ENCODE results near the gene PHB1.

PHB1 gene

DNA sequence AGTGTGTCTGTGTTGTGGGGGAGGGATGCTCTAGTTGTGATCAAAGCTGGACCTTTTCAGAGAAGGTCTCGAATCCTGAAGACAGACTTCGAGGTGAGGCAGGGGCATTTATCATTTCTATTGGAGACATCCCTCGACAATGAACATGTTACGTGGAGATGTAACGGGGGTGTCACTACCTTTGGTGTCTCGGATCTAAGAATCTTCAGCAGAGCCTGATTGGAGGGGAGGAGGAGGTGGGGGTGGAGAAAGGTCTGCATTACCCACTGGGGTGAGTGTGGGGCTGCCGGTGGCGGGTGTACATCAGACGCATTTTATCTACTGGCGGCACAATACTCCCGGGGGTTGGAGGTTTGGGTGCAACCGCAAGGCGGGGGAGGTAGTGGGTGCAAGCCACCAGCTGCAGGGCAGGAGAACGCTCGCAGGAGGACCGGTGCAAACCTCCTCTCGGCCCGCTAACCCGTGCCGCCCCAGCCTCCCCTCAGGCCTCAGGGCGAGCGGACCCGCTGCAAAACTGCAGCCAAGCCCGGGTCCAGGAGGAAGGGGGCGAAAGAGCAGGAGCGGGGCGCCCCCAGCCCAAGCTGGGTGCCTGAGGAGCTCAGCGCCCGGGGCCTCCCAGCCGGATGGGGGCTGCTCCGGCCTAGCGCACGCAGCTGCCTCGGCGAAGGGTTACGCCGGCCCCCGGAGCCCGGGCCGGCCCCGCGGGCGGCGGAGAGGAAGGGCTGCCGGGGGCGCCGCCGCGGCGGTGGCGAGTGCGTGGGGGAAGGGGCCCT, 53.4 kb downstream of the PHB1 start:
- Histone ChIP-seq H3K27ac (ENCODE audit: low read depth, low read length) (peak overlapping the region; percentile 81), H3K9me3 (ENCODE audit: control insufficient read depth in 5 of 5, low read length in 5 of 5) (no peaks in the 10 kb centered on the region), H3K4me3 (ENCODE audit: low read depth in 1 of 5, low read length in 5 of 5) (peak overlapping the region; percentile 72 to 91 (median 86)), H3K4me1 (ENCODE audit: control insufficient read depth in 5 of 5, insufficient read depth in 5 of 5, low read length in 5 of 5) (peaks cover 9 to 37% (median 27%) of the 10 kb centered on the region in 5 donors), H3K9ac (ENCODE audit: low read length in 5 of 5) (peak overlapping the region; percentile 66 to 90 (median 76)), H3K36me3 (ENCODE audit: control insufficient read depth in 5 of 5, insufficient read depth in 5 of 5, low read length in 5 of 5) (no peaks in the 10 kb centered on the region), H3K27me3 (ENCODE audit: control insufficient read depth in 5 of 5, insufficient read depth in 4 of 5, low read length in 5 of 5) (no peaks in the 10 kb centered on the region)

DNA sequence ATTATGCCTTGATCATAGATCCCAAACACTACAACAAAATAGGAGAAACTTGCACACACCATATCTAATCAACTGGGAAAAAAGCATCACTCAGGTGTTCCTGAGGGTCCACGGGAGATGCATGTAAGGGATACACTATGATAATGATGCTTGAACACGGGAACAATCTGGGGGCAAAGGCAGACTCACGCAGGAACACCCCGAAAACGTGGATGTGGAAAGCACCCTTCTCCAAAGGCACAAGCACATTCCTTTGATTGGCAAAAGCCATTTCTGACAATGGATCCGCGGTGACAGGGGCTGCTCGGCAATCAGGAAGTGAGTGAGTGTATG, 53.9 kb downstream of the PHB1 start:
- Histone ChIP-seq H3K4me3 (ENCODE audit: low read depth in 1 of 5, low read length in 5 of 5) (peak overlapping the region; percentile 72 to 91 (median 86)), H3K4me1 (ENCODE audit: control insufficient read depth in 5 of 5, insufficient read depth in 5 of 5, low read length in 5 of 5) (peaks cover 9 to 37% (median 27%) of the 10 kb centered on the region in 5 donors), H3K36me3 (ENCODE audit: control insufficient read depth in 5 of 5, insufficient read depth in 5 of 5, low read length in 5 of 5) (no peaks in the 10 kb centered on the region), H3K9ac (ENCODE audit: low read length in 5 of 5) (peak overlapping the region in 4 of 5 donors; percentile 68 to 90 (median 82)), H3K27me3 (ENCODE audit: control insufficient read depth in 5 of 5, insufficient read depth in 4 of 5, low read length in 5 of 5) (no peaks in the 10 kb centered on the region), H3K27ac (ENCODE audit: low read depth, low read length) (no peak overlapping the region), H3K9me3 (ENCODE audit: control insufficient read depth in 5 of 5, low read length in 5 of 5) (no peaks in the 10 kb centered on the region)

DNA sequence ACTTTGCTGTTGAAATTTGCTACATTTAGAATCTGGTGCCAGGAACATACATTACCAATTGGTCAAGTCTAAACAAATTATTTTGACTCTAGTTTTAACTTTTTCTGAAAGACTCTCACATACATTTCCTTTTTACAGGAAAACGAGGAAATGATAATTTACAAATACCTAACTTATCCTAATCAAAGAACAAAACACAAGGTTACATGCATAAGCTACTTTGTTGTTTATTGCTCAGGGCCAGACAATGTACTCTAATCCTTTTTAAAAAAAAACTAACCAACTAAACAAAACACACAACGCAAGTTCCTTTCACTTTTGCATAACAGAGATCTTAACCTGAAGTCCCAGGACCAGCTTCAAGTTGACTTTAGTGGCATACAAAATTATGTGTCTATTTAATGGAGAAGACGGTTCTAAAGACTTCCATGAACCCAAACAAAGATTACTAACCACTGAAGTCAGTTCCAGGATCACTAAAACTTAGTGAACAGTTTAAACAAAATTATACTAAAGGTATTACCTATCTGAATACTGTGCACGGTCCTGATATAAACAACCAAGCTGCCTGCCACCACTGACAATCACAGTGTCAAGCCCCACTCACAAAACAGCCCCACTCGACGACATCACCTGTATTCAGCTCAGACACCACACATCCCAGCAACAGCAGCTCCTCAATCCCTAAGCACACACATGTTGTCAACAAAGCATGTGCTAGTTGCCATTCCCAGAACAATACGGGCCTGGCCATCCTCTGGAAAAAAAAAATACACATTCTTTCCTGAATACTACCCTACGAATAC, 54.5 kb downstream of the PHB1 start:
- no peaks in the 10 kb centered on the region for H3K36me3 ChIP-seq (ENCODE audit: control insufficient read depth in 5 of 5, insufficient read depth in 5 of 5, low read length in 5 of 5)
- no peak overlapping the region for H3K27ac ChIP-seq (ENCODE audit: low read depth, low read length)
- no peaks in the 10 kb centered on the region for H3K9me3 ChIP-seq (ENCODE audit: control insufficient read depth in 5 of 5, low read length in 5 of 5)
- H3K4me1 ChIP-seq (ENCODE audit: control insufficient read depth in 5 of 5, insufficient read depth in 5 of 5, low read length in 5 of 5) = peaks cover 9 to 37% (median 27%) of the 10 kb centered on the region in 5 donors
- H3K9ac ChIP-seq (ENCODE audit: low read length in 5 of 5) = peak overlapping the region in 3 of 5 donors; percentile 76 to 90 (median 88)
- H3K27me3 ChIP-seq (ENCODE audit: control insufficient read depth in 5 of 5, insufficient read depth in 4 of 5, low read length in 5 of 5) = no peaks in the 10 kb centered on the region
- peak overlapping the region; percentile 72 to 91 (median 86) for H3K4me3 ChIP-seq (ENCODE audit: low read depth in 1 of 5, low read length in 5 of 5)

DNA sequence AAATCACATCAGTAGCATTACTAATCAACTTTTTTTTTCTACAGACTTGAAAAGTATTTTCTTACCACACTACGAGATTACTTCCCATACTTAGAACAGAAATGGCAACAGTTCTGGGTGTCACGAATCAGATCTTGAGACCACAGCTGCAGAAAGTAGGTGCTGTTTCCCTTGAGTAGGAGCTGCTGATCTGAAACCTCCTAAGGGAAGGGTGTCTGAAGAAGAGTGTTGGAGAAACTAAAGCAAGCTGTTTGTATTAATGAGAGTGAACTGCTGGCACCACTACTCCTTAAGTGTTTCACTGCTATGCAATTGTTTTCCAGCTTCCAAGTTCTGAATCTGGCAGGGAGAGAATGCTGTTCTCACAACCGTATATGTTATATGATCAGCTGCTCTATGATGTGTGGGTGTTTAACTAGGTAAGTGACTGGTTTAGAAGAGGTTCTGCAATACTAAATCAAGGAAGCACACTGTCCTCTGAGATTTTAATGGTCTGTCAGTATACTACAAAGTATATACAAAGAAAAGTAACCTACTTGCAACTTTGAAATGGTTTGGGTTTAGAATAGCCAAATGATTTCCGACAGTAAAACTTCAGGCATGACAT, 55.9 kb downstream of the PHB1 start:
- Histone ChIP-seq H3K4me3 (ENCODE audit: low read depth in 1 of 5, low read length in 5 of 5) (no peak overlapping the region), H3K4me1 (ENCODE audit: control insufficient read depth in 5 of 5, insufficient read depth in 5 of 5, low read length in 5 of 5) (peaks cover 9 to 37% (median 27%) of the 10 kb centered on the region in 5 donors)

GRCh38 chr17:49357516-49357915, 57.2 kb downstream of the PHB1 start:
- Histone ChIP-seq H3K27ac (ENCODE audit: low read depth, low read length) (no peak overlapping the region), H3K4me1 (ENCODE audit: control insufficient read depth in 5 of 5, insufficient read depth in 5 of 5, low read length in 5 of 5) (peaks cover 9 to 34% (median 24%) of the 10 kb centered on the region in 5 donors), H3K27me3 (ENCODE audit: control insufficient read depth in 5 of 5, insufficient read depth in 4 of 5, low read length in 5 of 5) (no peaks in the 10 kb centered on the region), H3K9me3 (ENCODE audit: control insufficient read depth in 5 of 5, low read length in 5 of 5) (no peaks in the 10 kb centered on the region), H3K36me3 (ENCODE audit: control insufficient read depth in 5 of 5, insufficient read depth in 5 of 5, low read length in 5 of 5) (no peaks in the 10 kb centered on the region), H3K4me3 (ENCODE audit: low read depth in 1 of 5, low read length in 5 of 5) (no peak overlapping the region), H3K9ac (ENCODE audit: low read length in 5 of 5) (no peak overlapping the region)

More for the DNA sequence above, 55.9 kb downstream of the PHB1 start:
- H3K36me3 ChIP-seq (ENCODE audit: control insufficient read depth in 5 of 5, insufficient read depth in 5 of 5, low read length in 5 of 5) = no peaks in the 10 kb centered on the region
- peak overlapping the region in 1 of 5 donors; percentile 52 for H3K9ac ChIP-seq (ENCODE audit: low read length in 5 of 5)
- H3K27ac ChIP-seq (ENCODE audit: low read depth, low read length) = no peak overlapping the region
- H3K27me3 ChIP-seq (ENCODE audit: control insufficient read depth in 5 of 5, insufficient read depth in 4 of 5, low read length in 5 of 5) = no peaks in the 10 kb centered on the region
- H3K9me3 ChIP-seq (ENCODE audit: control insufficient read depth in 5 of 5, low read length in 5 of 5) = no peaks in the 10 kb centered on the region

- no peak overlapping the region for H3K4me3 ChIP-seq (ENCODE audit: low read depth in 1 of 5, low read length in 5 of 5)
- no peak overlapping the region for H3K9ac ChIP-seq (ENCODE audit: low read length in 5 of 5)
- no peaks in the 10 kb centered on the region for H3K36me3 ChIP-seq (ENCODE audit: control insufficient read depth in 5 of 5, insufficient read depth in 5 of 5, low read length in 5 of 5)
- H3K27me3 ChIP-seq (ENCODE audit: control insufficient read depth in 5 of 5, insufficient read depth in 4 of 5, low read length in 5 of 5) = no peaks in the 10 kb centered on the region
- peaks cover 9 to 30% (median 21%) of the 10 kb centered on the region in 5 donors for H3K4me1 ChIP-seq (ENCODE audit: control insufficient read depth in 5 of 5, insufficient read depth in 5 of 5, low read length in 5 of 5)
- H3K27ac ChIP-seq (ENCODE audit: low read depth, low read length) = no peak overlapping the region
- H3K9me3 ChIP-seq (ENCODE audit: control insufficient read depth in 5 of 5, low read length in 5 of 5) = no peaks in the 10 kb centered on the region
These were observed 58.4 kb downstream of the PHB1 start for GRCh38 chr17:49356320-49356719.
